Activated naive CD8-positive, alpha-beta T cell treated with anti-CD3 and anti-CD28 coated beads for 36 hours (primary cell): ENCODE data around the gene NFIB. TPM values are rescaled to one million over a fixed set of nuclear protein-coding genes. Genes with fewer than 3 reads are reported as not detected.

Source experiments
- DNase-seq: peaks from one replicate; pipeline ENCODE4 v3.0.0; 2021
- H3K27ac Mint-ChIP-seq: one replicate; pipeline ENCODE4 v1.8.0; 2022; ENCODE audit warnings: mild to moderate bottlenecking, moderate library complexity, mixed read lengths
- H3K27me3 Mint-ChIP-seq: one replicate; pipeline ENCODE4 v1.8.0; 2022; ENCODE audit warnings: mild to moderate bottlenecking, mixed read lengths
- H3K36me3 Mint-ChIP-seq: one replicate; pipeline ENCODE4 v1.8.0; 2021; ENCODE audit warnings: mild to moderate bottlenecking, mixed read lengths
- H3K4me1 Mint-ChIP-seq: one replicate; pipeline ENCODE4 v1.8.0; 2021; ENCODE audit warnings: mixed read lengths
- H3K4me3 Mint-ChIP-seq: one replicate; pipeline ENCODE4 v1.8.0; 2022; ENCODE audit warnings: mild to moderate bottlenecking, moderate library complexity, mixed read lengths
- H3K9me3 Mint-ChIP-seq: one replicate; pipeline ENCODE4 v1.8.0; 2022; ENCODE audit warnings: mixed read lengths
- total RNA-seq, 2 experiments: library from RNA; stranded (reverse); gene quantifications; one replicate each; pipeline ENCODE4 v1.2.3, GENCODE V29; 2021

The NFIB gene
- total RNA-seq, 2 experiments from 2014 or later, result not detected

DNA sequence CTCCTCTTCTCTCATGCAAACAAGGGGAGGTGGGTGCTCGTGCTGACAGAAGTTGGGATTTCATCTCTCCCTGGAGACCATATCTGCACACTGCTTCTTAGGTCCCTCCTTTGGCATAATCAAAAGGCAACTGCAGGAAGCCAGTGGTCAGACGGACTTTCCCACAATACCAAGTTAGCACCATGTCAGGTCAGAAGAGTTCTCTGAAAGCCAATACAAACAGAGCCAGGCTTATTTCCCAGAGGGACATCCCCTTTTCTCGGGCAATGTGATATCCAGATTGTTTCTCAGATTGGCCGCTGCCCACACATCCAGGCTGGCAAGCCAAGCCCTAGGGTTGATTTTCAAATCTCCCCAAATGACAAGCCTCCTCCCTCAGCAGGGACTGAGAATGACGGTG lies 241.1 kb downstream of the NFIB start:
- Mint-ChIP-seq H3K9me3 (peaks cover 3% of the 10 kb centered on the region), H3K4me3 (no peak overlapping the region), H3K27ac (no peak overlapping the region), H3K36me3 (no peaks in the 10 kb centered on the region), H3K27me3 (no peaks in the 10 kb centered on the region), H3K4me1 (no peaks in the 10 kb centered on the region)
- no peak for DNase-seq

DNA sequence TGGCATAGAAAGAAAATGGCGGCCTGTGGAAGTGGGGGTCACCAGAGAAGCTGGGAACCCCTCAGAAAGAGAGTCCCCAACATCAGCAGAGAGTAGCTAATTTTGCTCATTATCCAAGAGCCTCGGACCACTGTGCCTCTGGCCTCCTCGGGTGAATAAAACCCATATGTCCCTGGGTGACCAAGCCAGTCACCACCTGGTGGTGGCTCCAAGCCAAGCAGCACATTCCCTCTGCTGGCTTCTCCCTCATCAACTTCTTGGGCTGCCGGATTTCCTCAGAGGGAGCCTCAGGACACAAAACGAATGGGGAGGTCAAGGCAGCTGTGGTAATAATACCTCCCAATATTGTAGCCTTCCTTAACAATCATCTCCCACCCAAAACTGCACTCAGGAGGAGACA lies 242.5 kb downstream of the NFIB start:
- H3K36me3 Mint-ChIP-seq, result no peaks in the 10 kb centered on the region
- H3K9me3 Mint-ChIP-seq, result peaks cover 3% of the 10 kb centered on the region
- H3K27me3 Mint-ChIP-seq, result no peaks in the 10 kb centered on the region
- H3K4me3 Mint-ChIP-seq, result no peak overlapping the region
- H3K4me1 Mint-ChIP-seq, result no peaks in the 10 kb centered on the region
- no peak for DNase-seq
- no peak overlapping the region for H3K27ac Mint-ChIP-seq

DNA sequence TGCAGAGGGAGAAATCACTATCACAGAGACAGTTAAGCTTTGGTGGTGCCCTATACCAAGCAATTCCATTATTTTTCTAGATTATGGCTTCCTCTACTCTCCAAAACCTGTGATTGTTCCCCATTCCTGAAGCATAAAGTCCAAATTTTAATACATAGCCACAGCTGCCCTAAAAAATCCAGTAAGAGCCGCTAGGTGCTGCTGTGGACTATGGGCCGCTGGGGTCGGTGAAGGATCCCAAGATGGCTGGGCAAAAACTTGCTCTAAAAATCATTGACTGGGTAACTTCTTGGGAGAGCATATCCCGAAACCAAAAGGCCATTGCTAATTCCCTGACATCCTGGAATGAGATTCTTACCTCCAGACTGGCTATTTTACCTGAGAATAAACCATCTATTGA lies 245.3 kb downstream of the NFIB start:
- H3K4me3 Mint-ChIP-seq, result no peak overlapping the region
- peaks cover 3% of the 10 kb centered on the region for H3K9me3 Mint-ChIP-seq
- H3K27ac Mint-ChIP-seq, result no peak overlapping the region
- no peaks in the 10 kb centered on the region for H3K4me1 Mint-ChIP-seq
- no peak for DNase-seq
- no peaks in the 10 kb centered on the region for H3K27me3 Mint-ChIP-seq
- H3K36me3 Mint-ChIP-seq, result no peaks in the 10 kb centered on the region

DNA sequence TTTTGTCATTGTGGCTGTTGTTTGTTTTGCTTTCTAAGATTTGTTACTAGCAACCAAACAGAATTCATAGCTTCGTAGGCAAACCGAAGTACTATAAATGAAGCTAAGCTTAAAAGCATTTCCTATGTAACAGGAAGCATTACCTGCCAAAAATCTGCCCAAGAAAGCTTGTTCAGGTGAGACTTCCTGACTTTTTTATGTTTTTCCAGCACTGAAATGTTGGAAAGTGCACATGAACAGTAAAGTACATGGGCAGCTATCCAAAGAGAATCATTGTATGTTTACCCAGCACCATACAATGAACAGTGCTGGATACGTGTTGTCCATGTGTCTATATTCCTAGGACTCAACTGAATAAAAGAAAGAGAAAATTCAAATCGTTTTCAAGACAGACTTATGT lies 247.1 kb downstream of the NFIB start:
- no peaks in the 10 kb centered on the region for H3K36me3 Mint-ChIP-seq

DNA sequence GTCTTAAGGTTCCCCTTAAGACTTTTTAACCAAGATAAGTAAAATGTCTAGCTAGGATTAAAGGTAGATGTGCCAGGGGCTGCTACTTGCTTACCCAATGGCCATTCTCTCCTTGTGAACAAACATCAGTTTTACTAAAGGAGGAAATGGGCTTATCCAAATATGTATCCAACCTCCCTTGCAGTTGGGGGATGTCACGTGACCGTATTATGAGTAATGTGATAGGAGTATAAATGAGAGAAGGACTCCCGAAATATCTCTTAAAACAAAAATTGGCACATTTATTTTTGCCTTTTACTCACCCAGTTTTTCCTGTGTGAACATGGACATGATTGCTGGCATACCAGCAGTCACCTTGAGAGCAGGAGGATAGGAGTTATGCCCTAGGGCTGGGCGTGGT lies 247.9 kb downstream of the NFIB start:
- no peaks in the 10 kb centered on the region for H3K36me3 Mint-ChIP-seq
- H3K27ac Mint-ChIP-seq, result no peak overlapping the region
- no peaks in the 10 kb centered on the region for H3K4me1 Mint-ChIP-seq
- DNase-seq, result no peak
- no peak overlapping the region for H3K4me3 Mint-ChIP-seq
- no peaks in the 10 kb centered on the region for H3K9me3 Mint-ChIP-seq
- no peaks in the 10 kb centered on the region for H3K27me3 Mint-ChIP-seq

More for the DNA sequence above, 247.1 kb downstream of the NFIB start:
- H3K27ac Mint-ChIP-seq, result no peak overlapping the region
- H3K9me3 Mint-ChIP-seq, result no peaks in the 10 kb centered on the region
- H3K4me3 Mint-ChIP-seq, result no peak overlapping the region
- DNase-seq, result no peak
- no peaks in the 10 kb centered on the region for H3K27me3 Mint-ChIP-seq
- no peaks in the 10 kb centered on the region for H3K4me1 Mint-ChIP-seq

DNA sequence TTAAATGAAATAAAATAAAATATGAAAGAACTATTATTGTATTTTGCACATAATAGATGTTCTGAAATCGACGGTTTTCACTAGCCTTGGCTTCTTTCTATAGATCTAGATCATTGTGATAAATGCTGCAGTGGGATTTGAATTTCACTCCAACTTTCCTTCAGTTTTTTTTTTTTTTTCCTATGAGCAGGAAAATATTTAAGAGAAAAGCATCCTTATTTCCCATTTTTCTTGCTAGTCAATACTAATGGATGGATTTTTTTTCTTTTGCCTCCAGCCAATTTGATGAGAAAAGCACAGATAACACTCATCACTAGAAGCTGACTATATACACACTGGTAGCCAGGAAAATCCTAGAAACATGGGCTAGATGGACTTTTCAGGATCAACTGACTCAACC lies 249.0 kb downstream of the NFIB start:
- H3K9me3 Mint-ChIP-seq, result no peaks in the 10 kb centered on the region
- H3K27me3 Mint-ChIP-seq, result no peaks in the 10 kb centered on the region
- H3K4me1 Mint-ChIP-seq, result no peaks in the 10 kb centered on the region
- no peak overlapping the region for H3K4me3 Mint-ChIP-seq
- no peak for DNase-seq
- no peaks in the 10 kb centered on the region for H3K36me3 Mint-ChIP-seq
- no peak overlapping the region for H3K27ac Mint-ChIP-seq

DNA sequence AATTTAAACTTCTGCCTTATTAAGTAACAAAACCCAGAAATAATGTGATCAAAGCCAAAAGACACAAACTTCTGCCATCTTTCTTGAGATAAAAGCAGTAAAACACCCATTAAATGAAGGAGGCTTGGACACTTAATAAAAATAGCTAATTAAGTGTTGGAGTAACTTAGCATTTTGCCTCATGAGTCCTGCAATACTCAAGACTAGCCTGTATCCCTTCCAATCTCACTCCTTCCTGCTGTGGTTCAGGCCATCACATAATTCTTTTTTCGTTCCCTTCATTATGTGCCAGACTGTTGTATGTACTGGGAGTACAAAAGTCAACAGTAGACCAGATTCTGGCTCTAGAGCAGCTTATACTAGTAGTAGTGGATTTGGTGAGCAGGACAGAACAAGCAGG lies 250.2 kb downstream of the NFIB start:
- Mint-ChIP-seq H3K36me3 (no peaks in the 10 kb centered on the region), H3K4me3 (no peak overlapping the region), H3K27me3 (peaks cover 3% of the 10 kb centered on the region)

DNA sequence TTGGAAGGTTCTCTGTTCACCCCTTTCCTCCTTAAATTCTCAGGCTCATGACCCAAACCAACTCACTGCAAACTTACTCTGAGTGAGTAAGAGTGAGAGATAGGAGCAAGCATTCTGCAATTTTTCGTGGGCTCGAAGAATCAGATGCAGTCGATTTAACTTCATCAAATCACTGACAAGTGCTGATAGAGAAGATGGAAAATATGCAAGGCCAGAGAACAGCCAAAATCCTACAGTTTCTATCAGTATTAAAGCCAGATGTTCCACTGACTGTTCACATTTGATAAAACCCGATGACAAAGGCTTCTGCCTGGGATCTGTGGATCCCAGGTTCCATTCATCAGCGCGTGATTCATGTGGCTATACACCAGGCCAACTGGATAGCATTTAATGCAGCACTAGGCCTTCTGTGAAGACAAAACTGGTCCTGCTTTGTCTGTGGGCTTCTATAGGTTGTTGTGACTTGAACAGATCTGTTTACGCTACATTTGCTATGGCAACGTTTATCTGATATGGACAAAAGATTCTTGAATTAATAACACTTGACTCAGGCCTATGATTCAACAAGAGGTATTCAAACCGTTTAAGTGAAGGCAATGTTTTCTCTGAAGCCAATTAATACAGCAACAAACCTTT lies 251.2 kb downstream of the NFIB start:
- no peaks in the 10 kb centered on the region for H3K9me3 Mint-ChIP-seq
- no peak overlapping the region for H3K27ac Mint-ChIP-seq
- H3K4me1 Mint-ChIP-seq, result no peaks in the 10 kb centered on the region
- DNase-seq, result no peak
- no peaks in the 10 kb centered on the region for H3K36me3 Mint-ChIP-seq
- no peak overlapping the region for H3K4me3 Mint-ChIP-seq
- H3K27me3 Mint-ChIP-seq, result peaks cover 3% of the 10 kb centered on the region

More for the DNA sequence above, 250.2 kb downstream of the NFIB start:
- Mint-ChIP-seq H3K27ac (no peak overlapping the region), H3K4me1 (no peaks in the 10 kb centered on the region), H3K9me3 (no peaks in the 10 kb centered on the region)
- DNase-seq, result no peak

DNA sequence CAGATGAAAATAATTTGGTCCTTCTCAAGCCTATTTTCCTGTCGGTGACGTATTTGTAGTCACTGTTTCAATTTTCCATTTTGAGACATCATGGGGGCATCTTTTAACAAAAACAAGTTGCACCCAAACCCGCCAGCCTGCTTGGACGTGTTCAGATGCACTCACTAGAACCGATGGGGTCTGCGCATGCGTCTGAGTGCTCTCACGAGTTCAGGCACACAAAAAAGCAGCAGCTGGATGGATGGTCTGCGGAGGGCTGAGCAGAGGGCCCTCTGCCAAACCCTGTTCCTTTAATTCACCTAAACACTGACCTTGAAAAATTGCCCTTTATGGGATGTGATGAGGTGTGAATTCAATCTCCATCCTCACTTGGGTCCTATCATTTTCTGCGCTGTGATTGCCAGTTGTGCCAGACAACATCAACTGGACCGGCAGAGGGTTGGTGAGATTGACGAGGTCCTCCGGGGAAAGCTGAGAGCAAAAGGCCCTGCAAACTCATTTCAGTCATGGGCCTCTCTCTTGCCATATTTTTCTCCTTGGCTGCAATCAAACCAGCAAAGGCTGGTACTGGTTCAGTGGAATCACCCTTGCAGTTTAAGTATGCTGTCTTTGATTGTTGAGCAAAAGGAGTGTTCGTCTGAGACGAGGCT lies 251.9 kb downstream of the NFIB start:
- H3K4me1 Mint-ChIP-seq, result no peaks in the 10 kb centered on the region
- no peaks in the 10 kb centered on the region for H3K36me3 Mint-ChIP-seq
- DNase-seq, result no peak
- peaks cover 3% of the 10 kb centered on the region for H3K27me3 Mint-ChIP-seq
- H3K9me3 Mint-ChIP-seq, result no peaks in the 10 kb centered on the region
- H3K4me3 Mint-ChIP-seq, result no peak overlapping the region
- no peak overlapping the region for H3K27ac Mint-ChIP-seq

DNA sequence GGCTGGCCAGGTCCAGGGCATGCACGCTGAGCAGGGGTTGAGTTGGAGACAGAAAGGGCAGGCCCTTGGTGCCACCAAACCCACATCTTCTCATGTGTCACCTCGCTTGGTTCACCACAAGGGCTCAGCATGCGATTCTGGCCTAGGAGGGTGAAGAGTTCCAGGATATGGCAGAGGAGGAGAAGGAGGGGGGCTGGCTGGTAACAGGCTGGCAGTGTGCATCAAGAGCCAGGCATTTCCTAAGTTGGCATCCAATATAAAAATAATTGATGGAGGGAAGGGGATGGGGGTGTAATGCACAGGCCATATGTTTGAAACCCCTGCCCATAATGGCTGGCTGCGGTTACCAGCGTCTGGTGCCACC lies 255.6 kb downstream of the NFIB start:
- Mint-ChIP-seq H3K4me3 (no peak overlapping the region), H3K4me1 (no peaks in the 10 kb centered on the region), H3K36me3 (no peaks in the 10 kb centered on the region), H3K27ac (no peak overlapping the region), H3K27me3 (peaks cover 3% of the 10 kb centered on the region), H3K9me3 (no peaks in the 10 kb centered on the region)
- no peak for DNase-seq

DNA sequence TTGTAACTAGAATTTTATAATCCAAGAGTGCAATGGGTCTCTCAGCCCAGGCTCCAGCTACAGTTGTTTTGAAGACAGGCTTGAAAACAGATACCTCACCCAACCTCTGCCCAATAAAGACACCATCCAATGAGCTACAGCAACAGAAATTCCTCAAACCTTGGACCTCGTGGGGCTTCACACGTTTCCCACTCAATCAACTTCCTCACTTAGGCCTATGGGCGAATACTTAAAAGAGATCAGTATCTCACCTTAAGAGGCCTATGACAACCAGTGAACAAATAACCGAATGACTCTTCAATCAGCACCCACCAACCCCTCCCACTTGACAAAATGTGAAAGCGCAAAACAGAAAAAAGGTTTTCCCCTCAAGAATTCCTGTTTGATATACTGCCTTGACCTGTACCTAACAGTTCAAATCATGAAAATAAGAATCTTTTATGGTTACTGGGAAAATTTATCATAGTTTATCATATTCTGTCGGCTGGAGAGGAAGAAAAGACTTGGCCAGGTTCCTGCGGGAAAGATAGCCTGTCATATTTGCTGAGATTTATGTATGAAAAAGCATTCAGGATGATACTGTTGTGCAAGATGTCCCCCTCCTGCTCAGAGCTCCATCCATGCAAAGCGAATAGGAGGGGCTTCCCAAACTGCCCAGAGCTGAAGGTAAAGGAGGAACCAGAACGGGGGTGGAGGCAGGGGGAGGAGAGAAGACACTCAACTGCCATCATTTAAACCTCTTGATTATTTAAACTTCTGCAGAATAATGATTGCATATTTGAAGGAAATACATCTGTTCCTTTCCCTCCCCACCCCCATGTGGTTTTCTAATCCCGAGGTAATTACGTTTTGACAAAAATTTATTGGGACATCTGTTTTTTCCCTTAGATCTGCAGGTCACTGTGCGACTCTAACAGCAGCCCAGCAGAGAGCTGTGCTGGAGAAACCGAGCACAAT lies 256.3 kb downstream of the NFIB start:
- Mint-ChIP-seq H3K27ac (no peak overlapping the region), H3K4me1 (no peaks in the 10 kb centered on the region), H3K4me3 (no peak overlapping the region), H3K36me3 (no peaks in the 10 kb centered on the region), H3K27me3 (peaks cover 3% of the 10 kb centered on the region), H3K9me3 (no peaks in the 10 kb centered on the region)
- no peak for DNase-seq

DNA sequence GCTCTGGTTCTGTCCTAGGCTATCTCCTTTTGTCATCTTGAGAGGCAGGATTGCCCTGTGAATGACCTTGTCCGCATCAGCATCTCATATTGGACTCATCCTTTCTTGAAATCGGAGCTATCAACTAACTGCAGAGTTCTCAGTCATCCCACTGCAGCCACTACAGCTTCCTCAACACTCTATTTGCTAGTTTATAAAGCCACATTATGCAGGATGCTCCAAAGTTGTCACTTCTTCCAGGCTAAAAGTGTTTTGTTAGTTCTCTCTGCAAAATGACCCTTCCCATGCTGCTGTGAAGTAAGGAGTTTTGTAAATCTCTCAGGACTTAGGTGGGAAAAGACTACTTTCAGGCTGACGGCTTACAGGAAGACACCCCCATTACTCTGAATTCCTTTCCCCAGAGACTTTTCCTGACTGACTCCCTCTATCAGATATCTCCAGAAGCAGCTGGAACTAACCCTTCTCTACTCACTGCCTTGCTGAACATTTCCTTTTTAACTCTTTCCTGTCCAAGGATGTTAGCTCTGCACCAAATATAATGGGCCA lies 257.6 kb downstream of the NFIB start:
- Mint-ChIP-seq H3K9me3 (no peaks in the 10 kb centered on the region), H3K27ac (no peak overlapping the region)

DNA sequence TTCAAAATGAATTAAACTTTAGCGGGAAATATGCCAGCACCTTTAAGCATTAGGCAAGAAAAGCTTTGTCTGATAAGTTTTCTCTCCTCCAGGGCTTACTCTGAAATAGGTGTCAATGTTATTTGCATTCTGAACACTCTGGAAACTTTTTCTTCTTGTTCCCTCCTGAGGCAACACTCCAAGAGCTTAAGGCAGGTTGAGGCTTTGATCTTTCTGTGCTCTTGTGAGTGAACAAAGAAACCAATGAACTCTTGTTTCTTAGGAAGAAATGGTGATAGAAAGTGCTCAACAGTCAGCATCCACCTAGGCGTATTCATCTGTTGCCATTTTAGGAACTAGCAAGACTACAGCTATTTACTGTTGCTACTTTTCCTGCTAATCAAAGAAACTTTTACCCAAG lies 259.8 kb downstream of the NFIB start:
- no peaks in the 10 kb centered on the region for H3K9me3 Mint-ChIP-seq
- H3K36me3 Mint-ChIP-seq, result no peaks in the 10 kb centered on the region
- DNase-seq, result no peak
- peaks cover 2% of the 10 kb centered on the region for H3K27me3 Mint-ChIP-seq
- H3K4me3 Mint-ChIP-seq, result no peak overlapping the region
- H3K4me1 Mint-ChIP-seq, result no peaks in the 10 kb centered on the region
- H3K27ac Mint-ChIP-seq, result no peak overlapping the region

More for the DNA sequence above, 257.6 kb downstream of the NFIB start:
- Mint-ChIP-seq H3K4me3 (no peak overlapping the region), H3K36me3 (no peaks in the 10 kb centered on the region), H3K27me3 (peaks cover 3% of the 10 kb centered on the region), H3K4me1 (no peaks in the 10 kb centered on the region)
- no peak for DNase-seq

DNA sequence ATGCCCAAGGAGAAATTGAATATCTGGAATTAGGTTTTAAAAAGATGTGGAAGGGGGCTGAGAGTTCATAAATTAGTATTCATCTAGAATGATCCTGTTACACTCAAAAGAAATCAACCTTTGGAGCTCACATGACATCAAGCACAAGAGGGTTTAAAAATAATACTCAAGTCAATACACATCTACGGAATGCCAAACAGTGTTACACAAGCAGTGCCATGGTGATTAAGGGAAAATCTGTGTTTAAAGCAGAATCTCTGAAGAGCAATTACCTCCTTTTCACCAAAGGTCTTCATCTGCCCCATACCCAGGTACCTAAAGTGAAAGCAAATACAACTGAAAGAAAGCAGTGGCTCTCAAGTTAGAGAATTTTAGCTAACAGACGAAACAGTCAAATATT lies 261.6 kb downstream of the NFIB start:
- Mint-ChIP-seq H3K27me3 (no peaks in the 10 kb centered on the region), H3K4me3 (no peak overlapping the region), H3K27ac (no peak overlapping the region), H3K4me1 (no peaks in the 10 kb centered on the region), H3K36me3 (no peaks in the 10 kb centered on the region), H3K9me3 (no peaks in the 10 kb centered on the region)
- DNase-seq, result no peak

DNA sequence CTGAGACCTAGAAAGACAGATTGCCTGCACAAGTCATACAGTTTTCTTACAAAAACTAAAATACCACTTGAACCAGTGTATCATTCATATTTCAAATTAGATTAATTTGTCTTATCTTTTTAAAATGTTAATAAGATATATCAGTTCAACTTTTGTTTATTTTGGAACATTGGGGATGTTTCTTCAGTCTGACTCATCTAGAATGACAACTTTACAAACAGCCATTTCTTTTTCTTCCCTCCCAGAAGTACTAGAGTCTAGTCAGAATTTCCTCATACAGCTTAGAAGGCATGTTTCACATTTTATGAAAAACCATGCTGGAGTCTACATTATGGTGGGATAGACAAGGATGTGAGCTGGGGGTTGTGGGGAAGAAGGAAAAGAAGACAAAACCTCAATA lies 262.5 kb downstream of the NFIB start:
- H3K27me3 Mint-ChIP-seq, result no peaks in the 10 kb centered on the region
- no peak for DNase-seq
- peaks cover 2% of the 10 kb centered on the region for H3K9me3 Mint-ChIP-seq
- no peak overlapping the region for H3K27ac Mint-ChIP-seq
- no peak overlapping the region for H3K4me3 Mint-ChIP-seq
- no peaks in the 10 kb centered on the region for H3K4me1 Mint-ChIP-seq
- H3K36me3 Mint-ChIP-seq, result no peaks in the 10 kb centered on the region
